Hepatocyte (in vitro differentiated cells): Measurements from ENCODE around the gene MRPL1.

Source experiments
- CTCF ChIP-seq: fragments of 200-600 bp; sonication (generic); IDR thresholded peaks from 2 replicates; pipeline ENCODE4 v1.5.1; 2016; ENCODE audit warnings: antibody characterized with exemption, mild to moderate bottlenecking; ENCODE audit not compliant: poor library complexity
- EZH2 ChIP-seq: fragments of 200-600 bp; sonication (generic); IDR thresholded peaks from 2 replicates; pipeline ENCODE4 v1.6.1; 2016; ENCODE audit warnings: antibody characterized with exemption, mild to moderate bottlenecking, borderline replicate concordance
- EZH2phosphoT487 ChIP-seq: fragments of 200-600 bp; sonication (generic); IDR thresholded peaks from one replicate; pipeline ENCODE4 v1.6.1; 2018; ENCODE audit warnings: antibody characterized with exemption, mild to moderate bottlenecking, low read depth, moderate library complexity; ENCODE audit not compliant: unreplicated experiment, severe bottlenecking

- TF ChIP-seq CTCF (no peak), EZH2 (no peak), EZH2phosphoT487 (no peak)
Measured at GRCh38 chr4:77818602-77819403, 43.8 kb upstream of the MRPL1 start, which contains the start of gene CNOT6L.
